ENCODE data around the gene GRIK1.

Gene GRIK1

DNA sequence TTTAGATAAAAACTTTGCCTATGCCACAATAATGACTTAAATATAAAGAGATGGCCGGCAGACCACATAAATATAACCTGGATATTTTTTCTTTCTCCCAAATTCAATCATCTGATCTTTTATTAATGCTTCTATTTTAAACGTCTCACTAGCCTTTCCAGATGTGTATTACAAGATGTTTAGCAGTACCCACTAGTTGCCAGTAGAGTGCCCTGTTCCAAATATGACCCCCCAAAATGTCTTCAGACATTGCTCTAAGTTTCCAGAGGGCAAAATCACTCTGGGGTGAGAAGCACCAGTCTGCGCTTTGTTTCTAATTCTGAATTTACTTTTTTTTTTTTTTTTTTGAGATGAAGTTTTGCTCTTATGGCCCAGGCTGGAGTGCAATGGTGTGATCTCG lies 268.1 kb downstream of the GRIK1 start:
- no peak overlapping the region for H3K4me3 ChIP-seq (ENCODE audit: low read depth, low read length)
- TF ChIP-seq, protein P1, sequence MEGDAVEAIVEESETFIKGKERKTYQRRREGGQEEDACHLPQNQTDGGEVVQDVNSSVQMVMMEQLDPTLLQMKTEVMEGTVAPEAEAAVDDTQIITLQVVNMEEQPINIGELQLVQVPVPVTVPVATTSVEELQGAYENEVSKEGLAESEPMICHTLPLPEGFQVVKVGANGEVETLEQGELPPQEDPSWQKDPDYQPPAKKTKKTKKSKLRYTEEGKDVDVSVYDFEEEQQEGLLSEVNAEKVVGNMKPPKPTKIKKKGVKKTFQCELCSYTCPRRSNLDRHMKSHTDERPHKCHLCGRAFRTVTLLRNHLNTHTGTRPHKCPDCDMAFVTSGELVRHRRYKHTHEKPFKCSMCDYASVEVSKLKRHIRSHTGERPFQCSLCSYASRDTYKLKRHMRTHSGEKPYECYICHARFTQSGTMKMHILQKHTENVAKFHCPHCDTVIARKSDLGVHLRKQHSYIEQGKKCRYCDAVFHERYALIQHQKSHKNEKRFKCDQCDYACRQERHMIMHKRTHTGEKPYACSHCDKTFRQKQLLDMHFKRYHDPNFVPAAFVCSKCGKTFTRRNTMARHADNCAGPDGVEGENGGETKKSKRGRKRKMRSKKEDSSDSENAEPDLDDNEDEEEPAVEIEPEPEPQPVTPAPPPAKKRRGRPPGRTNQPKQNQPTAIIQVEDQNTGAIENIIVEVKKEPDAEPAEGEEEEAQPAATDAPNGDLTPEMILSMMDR (IDR thresholded peaks at IDR 0.05; ENCODE audit: low read depth, low read length) = no peak

DNA sequence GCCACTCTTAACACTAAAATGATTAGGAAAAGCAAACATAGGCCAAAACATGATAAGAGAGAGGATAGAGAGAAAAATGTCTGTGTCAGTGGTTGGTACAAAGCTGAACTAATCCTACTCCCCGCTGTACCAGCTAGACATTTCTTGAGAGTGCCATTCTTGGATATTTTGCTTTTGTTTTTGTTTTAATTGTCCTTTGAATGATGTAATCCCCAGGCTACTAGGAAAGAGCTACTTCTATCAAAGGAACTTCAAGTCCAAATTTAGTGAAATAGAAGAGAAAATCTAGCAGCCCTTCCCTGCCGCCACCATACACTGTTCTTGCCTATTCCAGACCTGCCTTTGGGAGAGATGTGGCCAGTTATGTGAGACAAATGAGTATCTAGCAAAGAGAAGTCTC lies 269.6 kb downstream of the GRIK1 start:
- H3K4me3 ChIP-seq (ENCODE audit: low read depth, low read length) = no peak overlapping the region
- TF ChIP-seq, protein P1 (IDR thresholded peaks at IDR 0.05; ENCODE audit: low read depth, low read length) = no peak

DNA sequence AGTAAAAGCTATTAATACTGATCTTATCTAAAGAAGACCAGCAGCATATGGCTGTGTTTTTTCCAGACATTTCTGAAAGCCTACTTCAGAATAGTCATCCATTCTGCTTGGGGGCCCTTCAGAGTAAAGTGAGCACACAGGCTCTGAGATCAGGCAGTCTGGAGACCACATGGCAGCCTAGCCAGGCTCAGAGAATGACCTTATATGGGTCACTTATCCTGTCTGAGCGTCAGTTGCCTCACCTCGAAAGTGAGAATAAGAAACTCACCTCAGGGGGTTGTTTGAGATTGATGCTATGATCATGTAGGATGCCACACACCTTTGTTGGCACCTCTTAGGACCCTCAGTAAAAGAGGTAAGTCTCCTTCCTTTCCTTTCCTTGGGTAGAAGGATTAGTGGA lies 270.4 kb downstream of the GRIK1 start:
- no peak overlapping the region for H3K4me3 ChIP-seq (ENCODE audit: low read depth, low read length)
- TF ChIP-seq, protein P1 (IDR thresholded peaks at IDR 0.05; ENCODE audit: low read depth, low read length) = no peak

DNA sequence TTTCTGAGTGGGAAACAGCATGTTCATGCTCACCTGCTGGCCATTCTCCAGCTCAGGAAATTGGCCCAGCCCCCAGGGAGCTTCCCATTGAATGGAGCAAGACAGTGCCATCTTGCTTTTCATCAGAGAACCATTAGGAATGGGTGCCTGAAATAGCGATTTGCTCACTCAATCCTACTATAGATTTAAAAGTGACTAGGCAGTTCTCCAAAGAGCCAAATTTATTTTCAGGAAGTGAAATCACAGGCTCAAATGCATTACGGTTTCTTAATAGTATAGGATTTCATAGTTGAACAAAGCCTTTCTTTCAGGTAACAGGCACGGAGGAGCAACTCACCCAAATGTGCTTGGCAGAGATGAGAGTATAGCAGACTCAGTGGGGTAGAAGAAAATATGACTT lies 272.1 kb downstream of the GRIK1 start:
- TF ChIP-seq, protein P1 (IDR thresholded peaks at IDR 0.05; ENCODE audit: low read depth, low read length) = no peak
- no peak overlapping the region for H3K4me3 ChIP-seq (ENCODE audit: low read depth, low read length)

DNA sequence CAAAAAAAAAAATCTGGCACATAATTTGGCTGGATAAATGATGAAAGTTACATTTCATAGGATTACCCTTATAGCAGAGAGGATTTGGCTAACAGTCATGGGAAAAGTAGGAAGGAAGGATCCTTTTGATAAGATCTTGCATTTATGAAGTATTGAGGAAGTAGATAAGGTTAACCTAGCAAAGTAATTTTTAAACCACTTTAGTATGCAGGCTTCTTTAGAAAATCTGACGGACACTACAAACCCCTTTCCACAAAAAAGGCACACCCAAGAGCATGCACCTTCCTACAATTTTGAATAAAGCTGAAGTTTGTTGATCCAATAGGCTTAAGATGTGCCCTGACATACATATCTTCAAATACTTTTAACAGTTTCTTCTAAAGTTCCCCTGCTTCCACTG lies 275.2 kb downstream of the GRIK1 start:
- TF ChIP-seq, protein P1 (IDR thresholded peaks at IDR 0.05; ENCODE audit: low read depth, low read length) = no peak
- H3K4me3 ChIP-seq (ENCODE audit: low read depth, low read length) = no peak overlapping the region

DNA sequence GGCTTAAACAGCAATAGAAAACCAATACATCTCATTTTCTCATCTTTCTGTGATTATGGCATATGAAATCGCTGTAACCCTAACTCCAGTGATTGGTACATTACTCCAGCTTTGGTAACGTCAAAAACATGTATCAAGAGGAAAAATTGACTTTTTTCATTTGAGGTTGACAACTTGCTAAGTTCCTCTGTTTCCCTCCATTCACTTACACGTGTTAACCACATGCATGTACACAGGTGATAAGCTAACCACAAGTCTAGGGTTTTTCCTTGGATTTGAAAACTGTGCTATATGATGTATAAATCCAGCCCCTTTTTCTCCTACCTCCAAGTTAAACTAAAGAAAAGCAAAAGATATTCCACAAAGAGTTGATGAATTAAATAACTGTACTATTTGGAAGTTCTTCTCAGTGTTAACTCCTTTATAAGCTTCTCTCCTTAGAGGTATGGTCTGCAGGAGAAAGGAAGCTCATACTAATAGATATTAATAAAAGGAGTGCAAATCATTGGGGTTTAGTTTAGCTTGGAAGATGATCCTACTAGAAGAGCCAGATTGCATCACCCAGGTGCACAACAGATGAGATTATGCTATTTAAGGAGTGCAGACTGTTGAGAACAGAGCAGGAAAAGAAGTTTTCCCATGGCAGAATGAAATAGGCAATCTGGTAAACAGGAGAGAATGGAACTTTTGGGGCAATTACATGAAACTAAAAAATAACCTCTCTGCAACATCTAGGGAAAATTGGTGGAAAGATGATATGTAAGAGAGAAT lies 277.9 kb downstream of the GRIK1 start:
- H3K4me3 ChIP-seq (ENCODE audit: low read depth, low read length) = no peak overlapping the region
- TF ChIP-seq, protein P1 (IDR thresholded peaks at IDR 0.05; ENCODE audit: low read depth, low read length) = no peak

DNA sequence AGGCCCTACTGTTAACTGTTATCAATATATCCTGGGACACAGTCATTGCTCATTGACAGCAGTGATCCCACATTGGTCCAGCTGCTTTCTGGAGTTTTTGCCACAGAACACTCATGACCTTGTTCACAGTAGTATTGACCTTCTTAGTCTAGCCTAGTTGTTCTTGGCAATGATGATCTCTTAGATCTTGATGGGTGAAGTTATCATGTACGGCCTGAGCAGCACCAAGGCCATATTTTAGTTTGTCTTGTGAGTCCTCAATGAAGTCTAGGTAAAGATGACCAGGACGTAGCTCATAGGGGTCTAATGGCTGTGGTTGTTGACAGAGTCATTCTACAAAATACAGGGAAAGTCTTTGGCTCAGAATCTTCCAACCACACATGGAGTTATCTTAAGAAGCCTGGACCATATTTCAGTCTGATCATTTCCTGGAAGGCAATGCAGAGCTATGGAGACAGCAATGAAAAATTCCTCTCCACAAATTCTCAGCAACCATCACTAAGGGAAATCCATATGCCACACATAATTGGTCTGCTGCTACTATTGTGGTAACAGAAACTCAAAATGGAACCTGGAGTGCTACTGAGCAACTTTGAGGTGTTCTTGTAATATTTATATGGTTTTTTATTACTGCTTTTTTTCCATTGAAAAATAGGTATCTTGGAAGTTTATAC lies 279.6 kb downstream of the GRIK1 start:
- no peak overlapping the region for H3K4me3 ChIP-seq (ENCODE audit: low read depth, low read length)
- TF ChIP-seq, protein P1 (IDR thresholded peaks at IDR 0.05; ENCODE audit: low read depth, low read length) = no peak

All from WI38 (cell line).